GM19467 (cell line): Measurements from ENCODE around the gene GDI2.
"Not testable (repeated sequence)": the region's sequence is repeated elsewhere in the genome, so short reads cannot be mapped to it uniquely, and the experiment has no call there.

ENCODE experiments used
- ATAC-seq: cut with Tn5 transposase; IDR thresholded peaks from one replicate; pipeline ENCODE4 v1.9.1; 2021; ENCODE audit warnings: mild to moderate bottlenecking, moderate library complexity; ENCODE audit not compliant: unreplicated experiment

GDI2 gene

DNA sequence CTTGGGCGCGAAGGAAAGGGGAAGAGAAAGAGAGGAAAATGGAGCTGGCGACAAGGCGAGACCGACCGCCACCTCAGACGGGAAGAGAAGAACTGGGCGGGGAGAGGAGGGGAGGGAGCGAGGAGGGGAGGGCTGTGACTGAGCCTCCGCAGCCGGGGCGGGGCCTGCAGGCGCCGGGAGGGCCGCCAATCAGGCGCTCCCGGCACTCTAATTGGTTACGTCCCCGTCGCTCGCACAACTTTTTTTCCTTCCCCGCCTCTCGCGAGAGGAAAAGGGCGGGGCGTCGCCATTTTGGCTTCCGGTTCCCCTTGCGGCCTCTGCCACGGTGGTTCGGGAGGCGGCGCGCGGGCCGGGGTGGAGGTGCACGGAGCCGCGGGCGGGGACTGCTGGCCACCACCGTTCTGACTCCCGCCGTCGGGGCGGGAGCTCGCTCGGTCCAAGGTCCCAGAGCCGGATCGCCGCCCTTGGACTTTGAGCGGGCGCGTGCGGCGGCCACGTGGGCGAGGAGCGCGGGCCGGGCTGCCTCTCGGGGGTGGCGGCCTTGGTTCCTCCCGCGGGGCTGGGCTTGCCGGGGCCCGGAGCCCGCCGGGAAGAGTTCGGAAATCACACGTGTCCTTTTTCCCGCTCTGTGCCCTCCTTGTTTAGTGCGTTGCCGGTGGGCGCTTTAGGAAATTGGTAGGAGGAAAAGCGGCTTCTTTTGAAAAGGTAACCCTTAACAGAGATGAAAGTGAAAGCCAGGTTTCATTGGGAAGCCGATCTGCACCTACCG, at the start of gene GDI2:
Gene GDI2 (minus strand): TSS at position 94 of the 769 bp plus-strand sequence. CDS start 176 bp downstream, outside the sequence.
- peak; percentile 69 for ATAC-seq

DNA sequence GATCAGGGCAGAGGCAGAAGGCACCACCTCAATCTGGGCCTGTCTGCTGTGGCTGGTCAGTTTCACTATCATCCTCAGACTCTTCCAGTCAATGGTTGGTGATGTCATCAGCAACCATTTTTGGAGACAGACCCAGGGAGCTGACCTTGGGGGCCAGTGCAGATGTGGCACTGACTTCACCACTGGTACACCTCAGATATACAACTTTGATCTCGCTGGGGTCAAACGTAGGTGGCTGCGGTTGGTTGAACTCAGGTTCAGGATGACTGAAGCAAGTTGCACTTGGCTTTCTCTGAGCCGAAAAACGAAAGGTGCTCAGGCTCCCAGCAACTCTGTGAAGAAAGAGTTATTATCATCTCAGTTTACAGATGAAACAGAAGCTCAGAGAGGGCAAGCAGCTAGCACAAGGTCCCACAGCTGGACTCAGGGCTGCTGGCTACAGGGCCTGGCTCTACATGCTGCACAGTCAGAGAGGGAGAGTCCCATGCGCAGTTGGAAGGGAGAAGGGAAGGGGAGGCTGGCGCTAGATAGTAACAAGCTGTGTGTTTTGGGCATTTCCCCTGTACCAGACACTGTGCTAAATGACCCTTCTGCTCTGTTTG, 49.2 kb upstream of the GDI2 start:
- peak; percentile 96 for ATAC-seq

GRCh38 chr10:5860066-5860465, 46.8 kb upstream of the GDI2 start:
- ATAC-seq: no peak

GRCh38 chr10:5858811-5859210, 45.6 kb upstream of the GDI2 start:
- no peak for ATAC-seq

DNA sequence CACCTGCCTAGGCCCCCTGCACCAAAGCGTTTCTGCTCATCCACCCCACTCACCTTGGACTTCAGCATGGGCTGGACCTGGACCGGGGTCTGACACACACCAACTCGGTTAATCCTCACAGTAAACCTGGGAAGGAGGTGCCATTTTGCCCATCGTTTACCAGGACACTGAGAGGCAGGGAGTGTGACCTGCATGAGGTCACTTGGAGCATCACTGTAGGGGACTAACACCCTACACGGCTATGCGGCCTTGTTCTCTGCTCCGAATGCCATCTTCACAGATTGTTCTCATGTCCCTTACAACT, 43.4 kb upstream of the GDI2 start:
- no peak for ATAC-seq

DNA sequence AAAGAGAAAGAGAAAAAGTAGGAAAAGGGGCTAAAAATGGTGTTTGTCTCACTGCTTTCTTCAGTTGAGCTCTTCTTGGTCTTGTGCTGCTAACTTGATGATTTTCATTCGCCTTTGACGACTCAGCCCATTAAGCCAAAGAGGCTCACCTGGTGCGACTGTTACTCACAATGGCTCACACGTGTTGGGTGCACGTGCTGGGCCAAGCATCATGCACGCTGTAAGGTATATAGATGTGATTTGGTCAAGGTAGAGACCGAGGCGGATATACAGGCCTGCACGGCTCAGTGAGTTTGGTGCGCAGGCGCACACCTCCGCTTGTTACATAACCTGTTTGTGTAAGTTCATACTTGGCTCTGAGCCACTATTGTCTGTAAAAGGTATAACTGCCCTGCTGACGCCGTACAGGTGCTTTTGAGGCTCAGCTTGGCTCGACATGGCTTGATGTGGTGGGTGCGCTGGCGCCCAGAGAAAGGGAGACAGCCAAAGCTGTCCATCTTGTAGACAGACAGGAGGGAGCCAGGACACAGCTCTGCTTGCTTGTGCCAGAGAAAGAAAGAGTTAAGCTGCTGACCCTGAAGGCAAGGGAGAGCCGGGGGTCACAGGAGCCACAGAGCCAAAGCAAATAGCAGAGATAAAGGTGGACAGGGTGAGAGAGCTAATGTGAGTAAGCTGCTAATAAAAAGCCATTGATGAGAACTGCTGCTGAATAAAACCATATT, 42.9 kb upstream of the GDI2 start:
- no peak for ATAC-seq

DNA sequence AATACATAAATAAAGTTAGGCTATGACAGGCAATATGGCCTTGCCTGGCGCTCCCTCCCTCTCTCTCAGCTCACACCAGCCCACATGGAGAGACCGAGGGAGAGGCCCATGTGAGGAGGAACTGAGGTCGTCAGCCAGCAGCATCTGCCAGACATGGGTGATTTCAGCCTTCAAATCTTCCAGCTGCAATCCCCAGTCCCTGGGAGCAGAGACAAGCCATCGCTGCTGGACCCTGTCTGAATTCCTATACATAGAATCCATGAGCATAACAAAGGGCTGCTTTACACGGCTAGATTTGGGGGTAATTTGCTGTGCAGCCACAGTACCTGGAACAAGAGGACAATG, 40.9 kb upstream of the GDI2 start:
- no peak for ATAC-seq

DNA sequence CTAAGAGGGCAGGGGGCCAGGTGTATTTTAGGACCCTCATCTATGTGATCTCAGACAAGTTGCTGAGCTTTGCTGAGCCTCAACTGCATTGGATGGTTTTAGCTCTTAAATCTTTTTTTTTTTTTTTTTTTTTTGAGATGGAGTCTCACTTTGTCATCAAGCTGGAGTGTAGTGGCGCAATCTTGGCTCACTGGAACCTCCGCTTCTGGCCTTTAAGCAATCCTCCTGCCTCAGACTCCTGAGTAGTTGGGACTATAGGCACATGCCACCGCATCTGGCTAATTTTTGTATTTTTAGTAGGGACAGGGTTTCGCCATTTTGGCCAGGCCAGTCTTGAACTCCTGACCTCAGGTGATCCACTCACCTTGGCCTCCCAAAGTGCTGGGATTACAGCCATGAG, 33.4 kb upstream of the GDI2 start:
- ATAC-seq: not testable (repeated sequence)

- no peak for ATAC-seq
These were observed 31.3 kb upstream of the GDI2 start for GRCh38 chr10:5844345-5845055.

DNA sequence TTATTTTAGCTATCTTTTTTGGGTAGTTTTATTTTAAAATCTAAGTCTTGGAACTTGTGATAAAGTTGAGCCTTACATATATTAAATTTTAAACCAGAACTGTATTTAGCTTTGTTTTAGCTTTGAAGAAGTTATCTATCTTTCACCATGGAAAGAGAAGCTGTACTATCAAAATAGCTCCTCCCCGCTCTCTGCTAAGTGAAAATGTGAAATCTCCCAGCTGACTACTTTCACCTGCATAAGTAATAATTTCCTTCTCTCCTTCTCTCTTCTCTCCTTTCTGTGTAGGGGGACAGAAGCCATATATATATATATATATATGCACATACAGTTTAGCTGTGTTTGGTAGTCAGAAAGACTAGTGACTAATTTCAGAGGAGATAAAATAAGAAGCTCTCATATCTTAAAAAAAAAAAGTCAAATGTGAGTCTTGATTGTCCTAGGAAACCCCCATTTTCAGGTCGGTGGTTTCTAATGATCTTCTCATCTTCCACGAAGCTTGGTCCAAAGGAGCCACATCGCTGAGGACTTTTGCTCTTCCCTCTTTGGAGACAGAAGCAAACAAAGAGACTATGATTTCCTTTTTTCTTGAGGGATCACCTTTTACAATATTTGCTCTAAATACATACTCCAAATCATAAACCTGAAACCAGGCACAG, 30.6 kb upstream of the GDI2 start:
- ATAC-seq: no peak

- no peak for ATAC-seq
These were observed 28.7 kb upstream of the GDI2 start for GRCh38 chr10:5841965-5842364.

DNA sequence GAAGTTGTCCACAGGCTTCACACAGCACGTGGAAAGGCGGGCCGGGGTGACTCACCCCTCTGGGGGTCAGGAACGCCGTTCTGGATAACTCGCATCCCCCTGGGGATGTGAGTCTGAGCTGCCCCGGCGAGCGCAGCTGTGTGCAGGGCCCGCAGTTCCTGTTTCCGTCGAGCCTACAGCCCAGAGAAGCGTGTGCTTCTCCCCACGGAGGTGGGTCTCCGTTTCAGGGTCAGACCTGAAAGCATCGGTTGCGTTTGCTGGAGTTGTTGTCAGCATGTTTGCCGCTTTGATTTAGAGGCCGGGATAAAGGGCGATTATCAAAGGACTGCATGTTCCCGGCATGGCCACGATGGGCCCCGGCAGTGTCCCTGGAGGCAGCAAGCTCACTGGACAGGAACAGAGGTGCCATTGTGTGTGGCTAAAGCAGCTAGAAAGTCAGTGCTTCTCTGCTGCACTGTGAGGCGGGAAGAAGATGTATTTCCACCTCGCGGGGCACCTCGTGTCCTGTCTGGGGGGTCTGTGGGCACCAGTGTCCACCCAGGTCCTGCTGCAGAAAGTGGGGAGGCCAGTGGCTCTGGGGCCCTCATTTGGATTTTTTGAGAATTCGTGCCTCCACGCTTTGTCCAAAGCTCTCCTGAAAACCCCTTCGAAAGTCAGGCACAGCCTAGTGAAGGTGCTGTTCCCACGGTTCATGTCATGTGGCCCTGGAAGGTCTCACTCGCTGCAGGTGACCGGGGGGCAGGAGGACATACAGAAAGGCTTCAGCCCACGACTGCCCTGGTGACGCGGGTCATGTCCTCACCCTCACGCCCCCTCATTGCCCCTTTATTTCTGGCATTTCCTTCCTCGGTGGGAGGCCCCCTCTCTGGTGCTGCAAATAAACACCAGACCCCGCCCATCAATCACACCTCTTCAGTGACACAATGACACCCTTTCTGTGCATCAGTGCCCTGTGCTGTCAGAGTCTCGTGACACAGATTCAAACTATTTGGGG, 27.4 kb upstream of the GDI2 start:
- peak; percentile 84 for ATAC-seq

GRCh38 chr10:5836181-5836580, 22.9 kb upstream of the GDI2 start:
- not testable (repeated sequence) for ATAC-seq

- no peak for ATAC-seq
These were observed 22.3 kb upstream of the GDI2 start for GRCh38 chr10:5835446-5836095.

- no peak for ATAC-seq
These were observed 20.6 kb upstream of the GDI2 start for GRCh38 chr10:5833814-5834213.

DNA sequence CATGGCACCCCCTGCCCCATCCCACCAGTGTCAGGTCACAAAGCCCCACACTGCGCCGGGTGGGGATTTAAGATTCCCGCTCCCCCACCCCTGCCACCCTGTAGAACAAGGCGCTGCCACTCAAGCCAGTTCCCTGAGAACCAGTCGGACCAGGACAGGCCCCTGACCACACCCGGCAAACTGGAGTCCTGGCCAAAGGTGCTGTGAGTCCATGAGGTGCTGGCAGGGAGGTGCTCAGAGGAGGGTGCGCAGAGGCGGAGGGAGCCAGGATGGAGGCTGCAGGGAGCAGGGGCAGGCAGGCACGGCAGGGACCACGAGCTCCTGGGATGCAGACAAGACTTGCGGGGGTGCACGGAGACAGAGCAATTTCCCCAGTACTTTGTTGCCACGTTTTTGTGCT, 19.7 kb upstream of the GDI2 start:
- ATAC-seq: no peak

- ATAC-seq: no peak
These were observed 18.2 kb upstream of the GDI2 start for GRCh38 chr10:5831446-5831782.

DNA sequence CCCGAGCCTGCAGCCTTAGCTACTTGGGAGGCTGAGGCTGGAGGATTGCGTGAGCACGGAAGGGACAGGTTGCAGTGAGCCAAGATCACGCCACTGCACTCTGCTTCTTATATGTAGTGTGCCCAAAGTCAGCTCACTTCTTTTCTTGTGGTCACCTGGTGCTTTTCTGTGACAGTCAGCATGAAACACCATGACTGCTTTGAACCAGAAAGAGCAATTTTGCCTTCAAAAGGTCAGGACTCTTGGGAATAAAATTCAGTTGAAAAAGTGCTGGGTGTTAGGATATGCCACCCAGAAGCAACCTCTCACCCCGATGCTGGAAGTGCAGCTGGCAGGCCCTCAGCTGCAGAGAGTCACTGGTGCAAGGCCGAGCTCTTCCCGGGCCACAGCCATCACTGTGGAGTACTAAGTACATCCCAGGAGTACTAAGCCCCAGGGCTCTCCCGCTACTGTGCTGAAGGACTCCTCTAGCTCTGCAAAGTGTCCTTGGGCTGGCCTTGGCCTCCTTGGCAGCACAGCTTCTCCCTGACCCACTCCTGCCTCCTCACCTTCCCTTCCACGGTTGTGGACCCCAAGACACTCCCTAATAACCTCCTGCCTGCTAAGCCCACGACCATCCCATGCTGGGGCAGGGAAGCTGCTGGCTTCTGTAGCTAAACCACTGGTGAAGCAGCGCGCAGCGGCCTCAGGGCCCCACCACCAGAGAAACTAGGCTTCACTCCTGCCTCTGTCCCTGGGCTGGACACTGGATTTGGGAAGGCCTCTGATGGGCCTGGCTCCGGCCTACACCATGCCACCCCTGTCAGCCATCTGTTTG, 17.6 kb upstream of the GDI2 start:
- no peak for ATAC-seq

DNA sequence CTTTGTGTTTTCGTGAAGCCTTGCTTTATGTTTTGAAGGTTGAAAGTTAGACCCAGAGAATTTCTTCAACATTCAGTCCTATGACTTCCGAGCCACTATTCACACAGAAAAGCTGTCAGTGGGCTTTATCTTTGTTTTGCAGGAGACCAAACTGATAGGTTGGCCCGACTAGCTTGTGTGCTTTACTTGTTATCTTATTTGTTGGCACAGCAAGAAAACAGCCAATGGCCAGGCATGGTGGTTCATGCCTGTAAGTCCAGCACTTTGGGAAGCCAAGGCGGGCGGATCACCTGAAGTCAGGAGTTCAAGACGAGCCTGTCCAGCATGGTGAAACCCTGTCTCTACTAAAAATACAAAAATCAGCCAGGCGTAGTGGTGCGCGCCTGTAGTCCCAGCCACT, 16.0 kb upstream of the GDI2 start:
- ATAC-seq: no peak
